D721Med (cell line): ENCODE data around the gene HBS1L.

Source experiments
- DNase-seq: peaks from one replicate; pipeline ENCODE4 v3.0.0; 2011; ENCODE audit warnings: low spot score; ENCODE audit not compliant: insufficient read length
- FAIRE-seq: peaks from 2 replicates; lab custom pipeline; 2011; peaks lifted over from hg19 to GRCh38; lab: Jason Lieb, UNC
- CTCF ChIP-seq: IDR thresholded peaks from 2 replicates; pipeline ENCODE4 v1.5.1; 2012; ENCODE audit warnings: mild to moderate bottlenecking, control low read depth; ENCODE audit not compliant: insufficient read depth; ENCODE audit errors: missing control alignments

Gene HBS1L

GRCh38 chr6:135087803-135088202, 33.2 kb upstream of the HBS1L start:
- DNase-seq (no peak), FAIRE-seq (no peak)
- no peak for TF ChIP-seq CTCF

- no peak for TF ChIP-seq CTCF
- DNase-seq (no peak), FAIRE-seq (no peak)
Measured at GRCh38 chr6:135087403-135087802, 32.8 kb upstream of the HBS1L start.

- DNase-seq: no peak
- TF ChIP-seq CTCF: no peak
- no peak for FAIRE-seq
Measured at GRCh38 chr6:135086414-135086764, 31.8 kb upstream of the HBS1L start.

- no peak for FAIRE-seq
- DNase-seq: no peak
- TF ChIP-seq CTCF: no peak
Measured at GRCh38 chr6:135085700-135086413, 31.2 kb upstream of the HBS1L start.

GRCh38 chr6:135084916-135085269, 30.3 kb upstream of the HBS1L start:
- DNase-seq: no peak
- TF ChIP-seq CTCF: no peak
- no peak for FAIRE-seq

- FAIRE-seq (no peak), DNase-seq (no peak)
- TF ChIP-seq CTCF: no peak
Measured at GRCh38 chr6:135084001-135084915, 29.6 kb upstream of the HBS1L start.

GRCh38 chr6:135081966-135082365, 27.3 kb upstream of the HBS1L start:
- DNase-seq: no peak
- TF ChIP-seq CTCF: no peak
- peak; percentile 21 for FAIRE-seq
